Measurements from ENCODE around the gene ARHGAP31.

DNA sequence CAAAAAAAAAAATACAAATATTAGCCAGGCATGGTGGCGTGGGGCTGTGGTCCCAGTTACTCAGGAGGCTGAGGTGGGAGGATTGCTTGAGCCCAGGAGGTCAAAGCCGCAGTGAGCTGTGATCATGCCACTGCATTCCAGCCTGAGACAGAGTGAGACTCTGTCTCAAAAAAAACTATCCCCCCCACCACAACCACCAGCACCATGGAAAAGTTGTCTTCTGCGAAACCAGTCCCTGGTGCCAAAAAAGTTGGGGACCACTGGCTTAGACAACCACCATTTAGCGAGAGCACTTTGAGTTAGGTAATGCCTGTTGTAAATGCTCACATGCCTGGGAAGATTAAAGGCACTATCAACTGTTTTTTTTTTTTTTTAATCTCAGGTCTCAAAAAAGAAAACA, 15.4 kb downstream of the ARHGAP31 start:
- TF ChIP-seq, protein P1, sequence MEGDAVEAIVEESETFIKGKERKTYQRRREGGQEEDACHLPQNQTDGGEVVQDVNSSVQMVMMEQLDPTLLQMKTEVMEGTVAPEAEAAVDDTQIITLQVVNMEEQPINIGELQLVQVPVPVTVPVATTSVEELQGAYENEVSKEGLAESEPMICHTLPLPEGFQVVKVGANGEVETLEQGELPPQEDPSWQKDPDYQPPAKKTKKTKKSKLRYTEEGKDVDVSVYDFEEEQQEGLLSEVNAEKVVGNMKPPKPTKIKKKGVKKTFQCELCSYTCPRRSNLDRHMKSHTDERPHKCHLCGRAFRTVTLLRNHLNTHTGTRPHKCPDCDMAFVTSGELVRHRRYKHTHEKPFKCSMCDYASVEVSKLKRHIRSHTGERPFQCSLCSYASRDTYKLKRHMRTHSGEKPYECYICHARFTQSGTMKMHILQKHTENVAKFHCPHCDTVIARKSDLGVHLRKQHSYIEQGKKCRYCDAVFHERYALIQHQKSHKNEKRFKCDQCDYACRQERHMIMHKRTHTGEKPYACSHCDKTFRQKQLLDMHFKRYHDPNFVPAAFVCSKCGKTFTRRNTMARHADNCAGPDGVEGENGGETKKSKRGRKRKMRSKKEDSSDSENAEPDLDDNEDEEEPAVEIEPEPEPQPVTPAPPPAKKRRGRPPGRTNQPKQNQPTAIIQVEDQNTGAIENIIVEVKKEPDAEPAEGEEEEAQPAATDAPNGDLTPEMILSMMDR (IDR thresholded peaks at IDR 0.05; ENCODE audit: insufficient read depth, low read length, poor library complexity, severe bottlenecking): no peak
- no peak for TF ChIP-seq EZH2phosphoT487 (conservative IDR thresholded peaks at IDR 0.05; ENCODE audit: low read length)

All from SU-DHL-6 (cell line).